HepG2 (cell line): ENCODE results near the gene SLITRK2. TPM values are rescaled to one million over a fixed set of nuclear protein-coding genes. Genes with fewer than 3 reads are reported as not detected.

Experiments
- ATAC-seq: fragments of 200-7000 bp; cut with Tn5 transposase; 3 replicates; pipeline ENCODE4 v1.9.1; 2020; ENCODE audit warnings: mild to moderate bottlenecking, moderate library complexity
- BruUV-seq: library from RNA; stranded (reverse); fragments of 400-500 nt; replicated peaks from 2 replicates; lab custom pipeline; 2021; lab: Mats Ljungman, UMichigan
- CTCF ChIA-PET: fragments of 300-600 bp; formaldehyde crosslinking; extraction: SDS; loops from one replicate; lab custom pipeline; 2021; ENCODE audit warnings: low total read pairs, inconsistent platforms, low intra/inter-chr PET ratio; lab: Yijun Ruan, JAX
- POLR2A ChIA-PET: fragments of 350-600 bp; sonication (Branson Sonifier 250); formaldehyde crosslinking; loops from one replicate; lab custom pipeline; 2020; ENCODE audit warnings: antibody characterized with exemption, inconsistent platforms; lab: Yijun Ruan, JAX
- DNase-seq: peaks from one replicate; pipeline ENCODE4 v3.0.0-alpha.2; 2015; ENCODE audit warnings: low spot score
- FAIRE-seq: peaks from 3 replicates; lab custom pipeline; 2011; peaks lifted over from hg19 to GRCh38; lab: Jason Lieb, UNC
- H2AFZ ChIP-seq: one replicate; pipeline ENCODE4 v1.6.1; 2011; ENCODE audit warnings: low read length, inconsistent platforms
- H3K27ac ChIP-seq: fragments of 300-600 bp; 3 replicates; pipeline ENCODE4 v1.8.0; 2011; ENCODE audit warnings: mixed run types, mild to moderate bottlenecking, mixed read lengths, low read length, inconsistent platforms; ENCODE audit not compliant: insufficient read depth; ENCODE audit errors: extremely low read length
- H3K27me3 ChIP-seq, 2 experiments: fragments of 200-600 bp in 1 of 2; 2 replicates in 1 of 2; 3 replicates in 1 of 2; pipeline versions ENCODE4 v1.6.0 to v1.8.0; 2011; ENCODE audit warnings: low read length in 2 of 2, mild to moderate bottlenecking in 2 of 2, moderate library complexity in 2 of 2, inconsistent platforms in 1 of 2; ENCODE audit not compliant: insufficient read depth in 2 of 2, control insufficient read depth in 1 of 2
- H3K36me3 ChIP-seq, 2 experiments: fragments of 200-600 bp in 1 of 2; replicated peaks in 1 of 2; 2 replicates in 1 of 2; 3 replicates in 1 of 2; pipeline versions ENCODE4 v1.5.1 to v1.8.0; 2011; ENCODE audit warnings: low read length in 2 of 2, inconsistent platforms in 1 of 2; ENCODE audit not compliant: insufficient read depth in 2 of 2, control insufficient read depth in 1 of 2
- H3K4me1 ChIP-seq: 2 replicates; pipeline ENCODE4 v1.5.1; 2012; ENCODE audit warnings: low read length, inconsistent platforms; ENCODE audit not compliant: insufficient read depth
- H3K4me2 ChIP-seq: 2 replicates; pipeline ENCODE4 v1.6.0; 2011; ENCODE audit warnings: low read depth, low read length, inconsistent platforms
- H3K4me3 ChIP-seq, 3 experiments: fragments of 200-600 bp in 1 of 3; sonication (generic), shearing (Covaris generic) in 1 of 3; replicated peaks in 1 of 3; 2 replicates each; pipeline ENCODE4 v1.5.1; 2011 to 2016; ENCODE audit warnings: low read length in 3 of 3, inconsistent platforms in 2 of 3, low read depth in 2 of 3, mild to moderate bottlenecking in 2 of 3, control low read depth in 1 of 3, mixed read lengths in 1 of 3; ENCODE audit not compliant: insufficient read depth in 1 of 3
- H3K79me2 ChIP-seq: one replicate; pipeline ENCODE4 v1.6.1; 2011; ENCODE audit warnings: low read length, inconsistent platforms; ENCODE audit not compliant: insufficient read depth
- H3K9ac ChIP-seq: 2 replicates; pipeline ENCODE4 v1.6.0; 2011; ENCODE audit warnings: mild to moderate bottlenecking, low read depth, low read length, inconsistent platforms; ENCODE audit not compliant: insufficient read depth
- H3K9me3 ChIP-seq: 2 replicates; pipeline ENCODE4 v1.5.1; 2012; ENCODE audit warnings: mild to moderate bottlenecking, low read length
- H4K20me1 ChIP-seq: 2 replicates; pipeline ENCODE4 v1.6.0; 2011; ENCODE audit warnings: inconsistent platforms, mild to moderate bottlenecking, low read length, moderate library complexity; ENCODE audit not compliant: insufficient read depth
- EP300 ChIP-seq, 3 experiments: sonication (generic) in 1 of 3; formaldehyde crosslinking in 1 of 3; IDR thresholded peaks; 2 replicates each; pipeline versions ENCODE4 v1.5.1 to v1.6.1; 2011 to 2020; ENCODE audit warnings: low read depth in 2 of 3, low read length in 2 of 3, borderline replicate concordance in 1 of 3, improper control_type of control experiment in 1 of 3, mild to moderate bottlenecking in 1 of 3, missing genetic modification reagents in 1 of 3, moderate library complexity in 1 of 3
- ERF ChIP-seq: IDR thresholded peaks from 2 replicates; pipeline ENCODE4 v1.6.1; 2018; ENCODE audit warnings: missing biosample characterization, missing genetic modification reagents
- JDP2 ChIP-seq: sonication (generic); formaldehyde crosslinking; IDR thresholded peaks from 2 replicates; pipeline ENCODE4 v1.8.1; 2022; ENCODE audit warnings: missing genetic modification reagents, borderline replicate concordance
- KAT8 ChIP-seq: IDR thresholded peaks from 2 replicates; pipeline ENCODE4 v1.6.1; 2016; ENCODE audit warnings: missing genetic modification reagents, missing compliant biosample characterization
- MEIS2 ChIP-seq: sonication (generic); formaldehyde crosslinking; IDR thresholded peaks from 2 replicates; pipeline ENCODE4 v1.9.0; 2021; ENCODE audit warnings: mild to moderate bottlenecking, missing genetic modification reagents
- PAX8 ChIP-seq: sonication (generic); formaldehyde crosslinking; IDR thresholded peaks from 2 replicates; pipeline ENCODE4 v1.8.0; 2022; ENCODE audit warnings: mild to moderate bottlenecking, missing genetic modification reagents, borderline replicate concordance
- PBX3 ChIP-seq: sonication (generic); formaldehyde crosslinking; IDR thresholded peaks from 2 replicates; pipeline ENCODE4 v1.8.1; 2023; ENCODE audit warnings: missing genetic modification reagents, inconsistent platforms, borderline replicate concordance
- SNAPC2 ChIP-seq: sonication (generic); formaldehyde crosslinking; IDR thresholded peaks from 2 replicates; pipeline ENCODE4 v1.8.1; 2022; ENCODE audit warnings: mild to moderate bottlenecking, missing genetic modification reagents
- ZBTB3 ChIP-seq: sonication (generic); formaldehyde crosslinking; IDR thresholded peaks from 2 replicates; pipeline ENCODE4 v1.4.0; 2020; ENCODE audit warnings: low read depth, mild to moderate bottlenecking, moderate library complexity, missing genetic modification reagents, borderline replicate concordance
- ZNF207 ChIP-seq: fragments of 450-650 bp; IDR thresholded peaks from 2 replicates; pipeline ENCODE4 v1.6.1; 2016; ENCODE audit warnings: antibody characterized with exemption, borderline replicate concordance
- ZNF235 ChIP-seq: sonication (generic); formaldehyde crosslinking; IDR thresholded peaks from 2 replicates; pipeline ENCODE4 v1.8.1; 2023; ENCODE audit warnings: mild to moderate bottlenecking, missing genetic modification reagents, borderline replicate concordance
- ZNF543 ChIP-seq: sonication (generic); formaldehyde crosslinking; IDR thresholded peaks from 2 replicates; pipeline ENCODE4 v1.4.0; 2020; ENCODE audit warnings: mild to moderate bottlenecking, missing genetic modification reagents
- WGBS: methylation state at CpG from one replicate; pipeline ENCODE4 v1.1.6; 2017; ENCODE audit warnings: low lambda C conversion rate; 5-methylcytosine and 5-hydroxymethylcytosine counted together
- in situ Hi-C: cut with HindIII; loops from 2 replicates; pipeline ENCODE4 v1.10.0; 2017; ENCODE audit warnings: low pct_unique_long_range_greater_than_20kb; ENCODE audit not compliant: extremely low pct_ligation_motif_present
- intact Hi-C: fragments of 100-400 bp; cut with micrococcal nuclease; formaldehyde crosslinking; loops from one replicate; pipeline ENCODE4 v1.10.0; 2022; ENCODE audit not compliant: unreplicated experiment
- polyA plus RNA-seq, 8 experiments: library from polyadenylated mRNA; depleted of rRNA in 3 of 8; stranded (reverse) in 7 of 8; unstranded in 1 of 8; fragments of >200 nt; fragmentation: Illumina TruSeq in 4 of 8; extraction: Trizol in 4 of 8; gene quantifications; 2 replicates each; pipeline versions ENCODE4 v1.2.1 to v1.2.3, GENCODE V29; 2011 to 2016; ENCODE audit warnings: low read depth in 4 of 8, missing spikeins in 1 of 8, mixed read lengths in 1 of 8; ENCODE audit not compliant: insufficient read depth in 1 of 8
- total RNA-seq, 5 experiments: library from RNA; depleted of rRNA; stranded (reverse); fragments of >200 nt; fragmentation: Illumina TruSeq; extraction: Trizol; gene quantifications; 2 replicates each; pipeline ENCODE4 v1.2.3, GENCODE V29; 2016; ENCODE audit warnings: low read depth in 1 of 5

SLITRK2 gene
- total and polyA plus RNA-seq, 2 of the 13 experiments (the other 11 are each of a cell fraction or from before 2014, with no cell fraction given) = not detected

GRCh38 chrX:145832796-145833195 is 15.2 kb downstream of the SLITRK2 start:
- ChIA-PET CTCF (no interaction called here), POLR2A (no interaction called here)
- ATAC-seq = no peak
- H3K4me2 ChIP-seq = no peak overlapping the region
- H3K9ac ChIP-seq = no peak overlapping the region
- no peaks in the 10 kb centered on the region for H4K20me1 ChIP-seq
- no peaks in the 10 kb centered on the region for H3K9me3 ChIP-seq
- H3K4me3 ChIP-seq = no peak overlapping the region
- DNase-seq = no peak
- FAIRE-seq = no peak
- H3K27me3 ChIP-seq = no peaks in the 10 kb centered on the region
- in situ Hi-C loops = no loop called here
- no peak overlapping the region for H2AFZ ChIP-seq
- no peaks in the 10 kb centered on the region for H3K36me3 ChIP-seq
- BruUV-seq = no TSS peak
- H3K4me1 ChIP-seq = no peaks in the 10 kb centered on the region
- H3K27ac ChIP-seq = no peak overlapping the region
- intact Hi-C loops = no loop called here
- 2% methylated on average over 5 of the region's 5 CpGs for WGBS
- H3K79me2 ChIP-seq = no peaks in the 10 kb centered on the region
- no peak for TF ChIP-seq ERF
- no peak for TF ChIP-seq ZNF543
- TF ChIP-seq SNAPC2 (CRISPR knock-in tag) = no peak
- TF ChIP-seq MEIS2 (CRISPR knock-in tag) = no peak
- TF ChIP-seq ZNF207 = no peak
- TF ChIP-seq PBX3 (CRISPR knock-in tag) = no peak
- no peak for TF ChIP-seq ZNF235
- TF ChIP-seq JDP2 = no peak
- no peak for TF ChIP-seq KAT8 (CRISPR knock-in tag)
- no peak for TF ChIP-seq EP300 (IDR thresholded peaks at IDR 0.05; ENCODE audit: low read depth in 2 of 2, low read length in 2 of 2)
- no peak for TF ChIP-seq EP300 (CRISPR knock-in tag; IDR thresholded peaks at IDR 0.05; ENCODE audit: borderline replicate concordance)
- TF ChIP-seq ZBTB3 (CRISPR knock-in tag) = no peak
- no peak for TF ChIP-seq PAX8
- TF ChIP-seq, all 625 proteins: peak for 0
